ENCODE measurements around the gene MACROD2.

Gene MACROD2

DNA sequence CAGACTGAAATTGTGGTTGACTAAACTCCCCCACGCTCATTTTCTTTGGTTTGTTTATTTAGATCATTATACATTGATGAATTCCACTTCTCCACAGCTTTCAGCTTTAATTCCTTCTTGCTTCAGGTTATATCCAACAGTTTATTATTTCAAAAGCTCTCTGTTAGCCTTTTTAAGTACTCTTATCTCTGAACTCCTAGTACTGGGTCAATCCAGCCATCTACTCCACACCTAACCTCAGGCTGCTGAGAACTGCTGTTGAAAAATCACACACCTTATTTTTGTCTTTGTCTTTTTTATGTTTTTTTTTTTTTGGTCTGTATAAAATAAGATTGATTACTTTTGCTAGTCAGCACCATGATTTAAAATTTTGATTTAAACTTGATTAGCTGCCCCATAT, 309.2 kb downstream of the MACROD2 start:
- no peak for DNase-seq (ENCODE audit: low spot score)
- TF ChIP-seq, protein P1, sequence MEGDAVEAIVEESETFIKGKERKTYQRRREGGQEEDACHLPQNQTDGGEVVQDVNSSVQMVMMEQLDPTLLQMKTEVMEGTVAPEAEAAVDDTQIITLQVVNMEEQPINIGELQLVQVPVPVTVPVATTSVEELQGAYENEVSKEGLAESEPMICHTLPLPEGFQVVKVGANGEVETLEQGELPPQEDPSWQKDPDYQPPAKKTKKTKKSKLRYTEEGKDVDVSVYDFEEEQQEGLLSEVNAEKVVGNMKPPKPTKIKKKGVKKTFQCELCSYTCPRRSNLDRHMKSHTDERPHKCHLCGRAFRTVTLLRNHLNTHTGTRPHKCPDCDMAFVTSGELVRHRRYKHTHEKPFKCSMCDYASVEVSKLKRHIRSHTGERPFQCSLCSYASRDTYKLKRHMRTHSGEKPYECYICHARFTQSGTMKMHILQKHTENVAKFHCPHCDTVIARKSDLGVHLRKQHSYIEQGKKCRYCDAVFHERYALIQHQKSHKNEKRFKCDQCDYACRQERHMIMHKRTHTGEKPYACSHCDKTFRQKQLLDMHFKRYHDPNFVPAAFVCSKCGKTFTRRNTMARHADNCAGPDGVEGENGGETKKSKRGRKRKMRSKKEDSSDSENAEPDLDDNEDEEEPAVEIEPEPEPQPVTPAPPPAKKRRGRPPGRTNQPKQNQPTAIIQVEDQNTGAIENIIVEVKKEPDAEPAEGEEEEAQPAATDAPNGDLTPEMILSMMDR (IDR thresholded peaks at IDR 0.05; ENCODE audit: extremely low read depth, missing control alignments), result no peak

DNA sequence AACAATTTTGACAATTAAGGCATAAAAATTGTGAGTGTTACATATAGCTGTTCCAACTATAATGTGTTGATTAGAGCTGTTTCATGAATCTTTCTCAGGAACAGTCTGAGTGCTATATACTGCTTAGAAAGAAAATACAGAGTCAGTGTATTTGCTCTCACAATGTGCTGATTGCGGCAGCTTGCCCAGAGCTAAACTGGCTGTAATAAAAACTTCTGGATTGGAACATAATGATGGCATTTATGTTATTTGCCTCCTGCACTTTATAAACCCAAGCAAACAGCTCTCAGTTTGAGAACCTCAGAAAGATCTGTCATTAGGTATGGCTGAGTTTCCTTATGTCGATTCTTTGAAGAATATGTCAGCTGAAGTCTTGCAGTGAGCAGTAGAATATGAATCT, 312.6 kb downstream of the MACROD2 start:
- TF ChIP-seq, protein P1 (IDR thresholded peaks at IDR 0.05; ENCODE audit: extremely low read depth, missing control alignments), result no peak
- no peak for DNase-seq (ENCODE audit: low spot score)

DNA sequence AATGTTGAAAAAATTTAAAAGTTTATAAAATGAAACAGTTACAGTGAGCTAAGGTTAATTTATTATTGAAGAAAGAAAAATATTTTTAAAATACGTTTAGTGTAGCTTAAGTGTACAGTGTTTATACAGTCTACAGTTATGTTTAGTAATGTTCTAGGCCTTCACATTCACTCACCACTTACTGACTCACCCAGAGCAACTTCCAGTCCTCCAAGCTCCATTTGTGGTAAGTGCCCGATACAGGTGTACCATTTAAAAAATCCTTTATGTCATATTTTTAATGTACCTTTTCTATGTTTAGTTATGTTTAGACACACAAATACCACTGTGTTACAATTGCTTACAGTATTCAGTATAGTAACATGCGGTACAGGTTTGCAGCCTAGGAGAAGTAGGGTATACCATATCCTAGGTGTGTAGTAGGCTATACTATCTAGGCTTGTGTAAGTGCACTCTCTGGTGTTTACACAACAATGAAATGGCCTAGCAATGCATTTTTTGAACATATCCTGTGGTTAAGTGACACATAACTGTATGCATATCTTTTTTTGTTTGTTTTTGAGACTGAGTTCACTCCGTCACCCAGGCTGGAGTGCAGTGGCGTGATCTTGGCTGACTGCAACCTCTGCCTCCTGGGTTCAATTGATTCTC, 315.8 kb downstream of the MACROD2 start:
- no peak for DNase-seq (ENCODE audit: low spot score)
- TF ChIP-seq, protein P1 (IDR thresholded peaks at IDR 0.05; ENCODE audit: extremely low read depth, missing control alignments), result no peak

DNA sequence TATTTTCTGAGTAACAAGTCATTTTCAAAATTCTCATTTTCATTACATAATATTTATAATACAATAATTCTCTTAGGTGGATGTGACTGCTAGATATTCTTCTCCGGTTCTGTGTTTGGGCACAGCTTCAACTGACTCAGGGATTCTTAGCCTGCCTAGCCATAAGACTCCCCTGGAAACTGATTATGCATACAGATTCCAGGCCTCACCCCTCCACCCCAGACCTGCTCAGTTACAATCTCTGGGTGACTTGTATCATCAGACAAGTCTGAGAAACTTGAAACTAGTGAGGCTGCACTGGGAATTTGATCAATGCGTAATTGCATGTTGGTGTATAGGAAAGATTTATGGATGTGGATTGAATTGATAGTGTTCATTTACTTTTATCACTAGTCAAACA, 316.7 kb downstream of the MACROD2 start:
- TF ChIP-seq, protein P1 (IDR thresholded peaks at IDR 0.05; ENCODE audit: extremely low read depth, missing control alignments), result no peak
- no peak for DNase-seq (ENCODE audit: low spot score)

DNA sequence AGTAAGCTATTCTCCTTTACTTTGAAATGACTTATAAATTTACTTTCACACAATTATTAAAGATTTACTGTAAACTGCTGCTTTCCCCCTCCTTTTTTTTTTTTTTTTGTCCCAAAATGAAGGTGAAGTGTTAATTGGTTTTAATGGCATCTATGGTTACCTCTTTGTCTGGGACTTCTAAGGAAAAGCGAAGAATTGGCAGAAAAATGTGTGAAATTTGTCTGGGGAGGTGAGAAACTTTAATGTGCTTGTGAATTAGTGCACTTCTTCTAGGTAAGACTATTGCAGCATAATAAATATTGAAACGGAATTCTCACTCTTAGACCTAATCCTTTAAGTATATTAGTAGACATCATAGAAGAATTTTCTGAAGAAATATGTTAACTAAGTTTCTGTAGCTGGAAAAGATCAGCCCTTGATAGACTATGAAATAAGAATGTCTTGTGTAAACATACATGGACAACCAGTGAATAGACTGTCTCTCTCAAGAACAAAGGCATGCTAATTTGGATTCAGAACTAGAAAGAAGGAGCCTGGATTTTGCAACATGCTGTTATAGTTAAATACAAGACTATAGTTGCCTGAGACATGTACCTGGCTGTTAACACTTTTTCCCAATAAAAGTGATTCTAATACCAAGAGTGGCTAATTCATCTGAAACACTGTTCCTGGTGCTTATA, 318.2 kb downstream of the MACROD2 start:
- TF ChIP-seq, protein P1 (IDR thresholded peaks at IDR 0.05; ENCODE audit: extremely low read depth, missing control alignments), result no peak
- no peak for DNase-seq (ENCODE audit: low spot score)

DNA sequence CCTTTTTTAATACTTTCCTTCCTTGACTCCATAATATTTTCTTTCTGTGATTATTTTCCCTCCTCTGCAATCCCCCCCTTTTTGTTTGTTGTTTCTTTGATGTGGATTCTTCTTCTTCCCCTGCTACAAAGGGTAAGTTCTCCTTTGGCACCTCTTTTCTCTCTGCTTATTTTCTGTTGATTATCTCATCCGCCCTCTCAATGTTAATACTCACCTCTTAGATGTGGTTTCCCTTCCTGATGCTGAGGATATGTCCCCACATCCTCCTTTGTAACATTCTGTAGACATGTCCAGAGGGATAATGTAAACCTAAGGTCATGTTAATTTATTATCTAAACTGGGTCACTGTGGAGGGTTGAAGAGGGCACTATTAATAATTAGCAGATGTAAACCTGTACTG, 324.4 kb downstream of the MACROD2 start:
- DNase-seq (ENCODE audit: low spot score), result no peak
- TF ChIP-seq, protein P1 (IDR thresholded peaks at IDR 0.05; ENCODE audit: extremely low read depth, missing control alignments), result no peak

DNA sequence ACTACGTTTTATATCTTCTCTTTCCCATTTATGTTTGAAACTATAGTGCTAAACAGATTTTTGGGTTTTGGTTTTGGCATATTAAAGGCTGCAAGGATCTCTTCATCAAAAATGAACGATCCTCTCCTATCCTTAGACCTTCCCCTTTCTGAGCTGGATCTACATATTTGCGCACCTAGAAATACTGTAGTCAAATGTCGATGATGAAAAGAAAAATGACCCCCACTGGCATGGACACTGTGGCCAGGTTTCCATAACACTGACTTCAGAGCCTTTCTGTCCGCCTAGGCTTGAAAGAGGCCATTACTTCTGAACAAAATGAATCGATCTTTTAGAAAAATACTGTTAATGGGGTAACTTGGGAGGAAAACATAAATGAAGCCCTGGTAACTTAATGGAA, 336.3 kb downstream of the MACROD2 start:
- DNase-seq (ENCODE audit: low spot score), result no peak
- TF ChIP-seq, protein P1 (IDR thresholded peaks at IDR 0.05; ENCODE audit: extremely low read depth, missing control alignments), result no peak
